Tongue (tissue), 3 donors: ENCODE results near the gene EXOSC5. TPM values are rescaled to one million over a fixed set of nuclear protein-coding genes. Genes with fewer than 3 reads are reported as not detected.

ENCODE experiments used
- DNase-seq: peaks from one replicate; pipeline ENCODE4 v3.0.0-alpha.2; 2015
- small RNA-seq: library from RNA; depleted of rRNA; stranded (forward); fragments of <200 nt; gene quantifications from one replicate; pipeline ENCODE3, GENCODE V24; 2014; ENCODE audit warnings: low replicate concordance
- total RNA-seq: library from RNA; depleted of rRNA; stranded (reverse); fragments of >200 nt; gene quantifications from one replicate; pipeline ENCODE4 v1.2.3, GENCODE V29; 2014

EXOSC5 gene
- total RNA-seq, 1 donor from 2014 or later = 18.2 TPM

- DNase-seq = no peak
Measured at GRCh38 chr19:41341669-41342490, 55.3 kb downstream of the EXOSC5 start.

DNA sequence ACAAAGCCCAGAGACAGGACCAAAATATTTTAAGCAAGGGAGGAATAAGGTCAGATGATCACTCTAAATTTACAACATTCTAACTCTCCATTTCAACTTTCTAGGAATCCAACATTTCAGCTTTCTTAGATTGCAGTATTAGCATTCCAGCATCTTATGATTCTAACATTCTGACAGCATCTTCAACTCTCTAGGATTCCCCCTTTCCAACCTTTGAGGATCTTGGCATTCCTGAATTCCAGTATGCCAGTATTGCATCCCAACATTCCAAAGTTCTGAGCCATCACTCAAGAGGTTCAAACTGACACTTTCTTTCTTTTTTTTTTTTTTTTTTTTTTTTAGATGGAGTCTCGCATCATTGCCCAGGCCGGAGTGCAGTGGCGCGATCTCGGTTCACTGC is 57.2 kb downstream of the EXOSC5 start:
- DNase-seq = no peak

Small RNA genes lying within 50 kb of the gene (small RNA-seq; reads per million reads assigned to genes)
- gene RF00017 = not detected

Other genes starting within 250 kb of the EXOSC5 start
- 11.0 TPM for gene CYP2S1, start 204.1 kb downstream of the EXOSC5 start, total RNA-seq
- 57.3 TPM for gene AXL, start 178.1 kb downstream of the EXOSC5 start, total RNA-seq
- gene HNRNPUL1, start 133.0 kb downstream of the EXOSC5 start, total RNA-seq = 119 TPM
- 21.2 TPM for gene CCDC97, start 87.2 kb downstream of the EXOSC5 start, total RNA-seq
- 12.2 TPM for gene TGFB1, start 43.4 kb downstream of the EXOSC5 start, total RNA-seq
- 3.4 TPM for gene B9D2, start 33.2 kb downstream of the EXOSC5 start, total RNA-seq
- 11.8 TPM for gene TMEM91, start 20.8 kb downstream of the EXOSC5 start, total RNA-seq
- 58.0 TPM for gene BCKDHA, start 459 bp upstream of the EXOSC5 start, total RNA-seq
- 3.9 TPM for gene B3GNT8, start 30.0 kb upstream of the EXOSC5 start, total RNA-seq
- 42.5 TPM for gene DMAC2, start 42.6 kb upstream of the EXOSC5 start, total RNA-seq
- gene ERICH4, start 45.8 kb upstream of the EXOSC5 start, total RNA-seq = not detected
- 2.6 TPM for gene CEACAM21, start 178.8 kb upstream of the EXOSC5 start, total RNA-seq
- not detected for gene CEACAM4, start 229.7 kb upstream of the EXOSC5 start, total RNA-seq